ENCODE data around the gene CD83. TPM values are rescaled to one million over a fixed set of nuclear protein-coding genes. Genes with fewer than 3 reads are reported as not detected.

The CD83 gene
- polyA plus RNA-seq, 1 experiment = 0.85 TPM

DNA sequence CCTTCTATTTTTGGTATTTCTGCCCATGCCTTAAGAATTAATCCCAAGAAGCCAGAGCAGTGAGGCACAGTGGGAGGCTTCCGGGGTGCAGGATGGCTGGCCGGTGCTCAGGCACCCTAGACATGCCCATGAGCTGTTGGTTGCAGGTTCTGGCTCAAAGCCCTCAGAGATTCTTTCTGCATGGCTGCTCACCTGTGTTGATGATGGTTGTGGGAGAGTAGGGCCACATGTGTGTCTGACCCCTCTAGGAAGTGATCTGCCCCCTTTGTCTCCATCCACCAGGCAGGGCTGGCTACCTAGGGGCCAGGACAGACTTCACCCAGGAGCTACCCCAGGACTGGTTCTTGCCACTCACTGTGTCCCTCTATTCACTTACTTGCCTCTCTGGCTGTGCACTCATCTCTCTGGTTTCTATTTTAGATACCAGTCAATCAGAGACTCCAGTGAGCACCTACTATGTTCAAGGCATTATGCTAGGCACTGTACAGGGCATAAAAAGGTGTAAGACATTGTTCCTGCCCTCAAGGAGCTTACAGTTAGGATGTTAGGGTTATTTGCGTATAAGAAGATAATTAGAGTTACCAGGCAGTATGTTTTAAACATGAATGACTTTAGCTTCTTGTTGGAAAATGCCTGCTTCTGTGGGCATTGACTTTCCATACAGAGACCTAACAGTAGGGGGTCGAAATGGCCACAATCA is 16.8 kb downstream of the CD83 start:
- no peaks in the 10 kb centered on the region for H3K36me3 ChIP-seq (ENCODE audit: control insufficient read depth, insufficient read depth, low read length)
- CTCF ChIA-PET = interaction anchor here (0.6 to 2.3 kb wide), 2 partner anchors 10 to 65 kb away, joined by 3 to 16 read pairs; no protein-coding TSS in a partner anchor
- TF ChIP-seq, protein P1, sequence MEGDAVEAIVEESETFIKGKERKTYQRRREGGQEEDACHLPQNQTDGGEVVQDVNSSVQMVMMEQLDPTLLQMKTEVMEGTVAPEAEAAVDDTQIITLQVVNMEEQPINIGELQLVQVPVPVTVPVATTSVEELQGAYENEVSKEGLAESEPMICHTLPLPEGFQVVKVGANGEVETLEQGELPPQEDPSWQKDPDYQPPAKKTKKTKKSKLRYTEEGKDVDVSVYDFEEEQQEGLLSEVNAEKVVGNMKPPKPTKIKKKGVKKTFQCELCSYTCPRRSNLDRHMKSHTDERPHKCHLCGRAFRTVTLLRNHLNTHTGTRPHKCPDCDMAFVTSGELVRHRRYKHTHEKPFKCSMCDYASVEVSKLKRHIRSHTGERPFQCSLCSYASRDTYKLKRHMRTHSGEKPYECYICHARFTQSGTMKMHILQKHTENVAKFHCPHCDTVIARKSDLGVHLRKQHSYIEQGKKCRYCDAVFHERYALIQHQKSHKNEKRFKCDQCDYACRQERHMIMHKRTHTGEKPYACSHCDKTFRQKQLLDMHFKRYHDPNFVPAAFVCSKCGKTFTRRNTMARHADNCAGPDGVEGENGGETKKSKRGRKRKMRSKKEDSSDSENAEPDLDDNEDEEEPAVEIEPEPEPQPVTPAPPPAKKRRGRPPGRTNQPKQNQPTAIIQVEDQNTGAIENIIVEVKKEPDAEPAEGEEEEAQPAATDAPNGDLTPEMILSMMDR (IDR thresholded peaks at IDR 0.05; ENCODE audit: insufficient read depth, low read depth, low read length) = no peak
- H3K27me3 ChIP-seq (ENCODE audit: control insufficient read depth, insufficient read depth, low read length) = no peaks in the 10 kb centered on the region
- POLR2A ChIA-PET = no interaction called here
- H3K4me3 ChIP-seq (ENCODE audit: low read depth, low read length) = no peak overlapping the region
- no peak for DNase-seq (ENCODE audit: low read depth)

DNA sequence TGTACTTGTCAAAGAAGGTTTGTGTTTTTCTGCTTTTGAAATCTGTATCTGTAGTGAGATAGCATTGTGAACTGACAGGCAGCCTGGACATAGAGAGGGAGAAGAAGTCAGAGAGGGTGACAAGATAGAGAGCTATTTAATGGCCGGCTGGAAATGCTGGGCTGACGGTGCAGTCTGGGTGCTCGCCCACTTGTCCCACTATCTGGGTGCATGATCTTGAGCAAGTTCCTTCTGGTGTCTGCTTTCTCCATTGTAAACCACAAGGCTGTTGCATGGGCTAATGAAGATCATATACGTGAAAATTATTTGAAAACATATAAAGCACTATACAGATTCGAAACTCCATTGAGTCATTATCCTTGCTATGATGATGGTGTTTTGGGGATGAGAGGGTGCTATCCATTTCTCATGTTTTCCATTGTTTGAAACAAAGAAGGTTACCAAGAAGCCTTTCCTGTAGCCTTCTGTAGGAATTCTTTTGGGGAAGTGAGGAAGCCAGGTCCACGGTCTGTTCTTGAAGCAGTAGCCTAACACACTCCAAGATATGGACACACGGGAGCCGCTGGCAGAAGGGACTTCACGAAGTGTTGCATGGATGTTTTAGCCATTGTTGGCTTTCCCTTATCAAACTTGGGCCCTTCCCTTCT is 18.4 kb downstream of the CD83 start:
- no peak for DNase-seq (ENCODE audit: low read depth)
- POLR2A ChIA-PET = interaction anchor here (0.7 kb wide), 1 partner anchor 1152 kb away, joined by 3 read pairs; no protein-coding TSS in a partner anchor

DNA sequence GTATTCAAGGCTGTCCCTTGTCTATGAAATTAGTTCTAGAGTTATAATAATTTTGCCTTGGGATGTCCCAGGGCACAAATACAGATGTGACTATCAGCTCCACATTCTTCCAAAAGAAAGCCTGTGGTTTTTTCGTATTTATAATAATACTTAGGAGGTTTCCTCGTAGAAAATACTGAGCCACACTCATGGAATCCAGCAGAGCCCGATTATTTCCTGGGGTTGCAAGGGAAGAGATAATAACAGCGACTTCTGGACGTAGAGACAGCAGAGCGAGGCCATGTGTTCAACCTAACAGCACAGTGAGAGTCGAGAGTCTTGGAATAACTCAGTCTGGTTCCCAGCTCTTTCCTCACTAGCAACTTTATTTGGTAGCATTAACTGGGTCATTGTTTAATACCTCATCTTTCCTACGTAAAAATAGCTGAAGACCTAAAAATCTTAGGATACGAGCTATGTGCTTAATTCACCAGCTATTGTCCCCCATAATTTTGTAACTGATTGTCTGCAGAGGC is 21.2 kb downstream of the CD83 start:
- H3K27me3 ChIP-seq (ENCODE audit: control insufficient read depth, insufficient read depth, low read length) = no peaks in the 10 kb centered on the region
- no peak for DNase-seq (ENCODE audit: low read depth)
- no peak overlapping the region for H3K4me3 ChIP-seq (ENCODE audit: low read depth, low read length)
- POLR2A ChIA-PET = no interaction called here
- TF ChIP-seq, protein P1 (IDR thresholded peaks at IDR 0.05; ENCODE audit: insufficient read depth, low read depth, low read length) = no peak
- no peaks in the 10 kb centered on the region for H3K36me3 ChIP-seq (ENCODE audit: control insufficient read depth, insufficient read depth, low read length)
- CTCF ChIA-PET = interaction anchor here (1.4 to 2.1 kb wide), 2 partner anchors 9 to 71 kb away, joined by 4 to 9 read pairs; no protein-coding TSS in a partner anchor

More for the DNA sequence above, 18.4 kb downstream of the CD83 start:
- no peak overlapping the region for H3K4me3 ChIP-seq (ENCODE audit: low read depth, low read length)
- no peaks in the 10 kb centered on the region for H3K36me3 ChIP-seq (ENCODE audit: control insufficient read depth, insufficient read depth, low read length)
- CTCF ChIA-PET = interaction anchor here (2.3 kb wide), 1 partner anchor 8 kb away, joined by 16 read pairs; no protein-coding TSS in a partner anchor
- no peaks in the 10 kb centered on the region for H3K27me3 ChIP-seq (ENCODE audit: control insufficient read depth, insufficient read depth, low read length)
- TF ChIP-seq, protein P1 (IDR thresholded peaks at IDR 0.05; ENCODE audit: insufficient read depth, low read depth, low read length) = no peak

DNA sequence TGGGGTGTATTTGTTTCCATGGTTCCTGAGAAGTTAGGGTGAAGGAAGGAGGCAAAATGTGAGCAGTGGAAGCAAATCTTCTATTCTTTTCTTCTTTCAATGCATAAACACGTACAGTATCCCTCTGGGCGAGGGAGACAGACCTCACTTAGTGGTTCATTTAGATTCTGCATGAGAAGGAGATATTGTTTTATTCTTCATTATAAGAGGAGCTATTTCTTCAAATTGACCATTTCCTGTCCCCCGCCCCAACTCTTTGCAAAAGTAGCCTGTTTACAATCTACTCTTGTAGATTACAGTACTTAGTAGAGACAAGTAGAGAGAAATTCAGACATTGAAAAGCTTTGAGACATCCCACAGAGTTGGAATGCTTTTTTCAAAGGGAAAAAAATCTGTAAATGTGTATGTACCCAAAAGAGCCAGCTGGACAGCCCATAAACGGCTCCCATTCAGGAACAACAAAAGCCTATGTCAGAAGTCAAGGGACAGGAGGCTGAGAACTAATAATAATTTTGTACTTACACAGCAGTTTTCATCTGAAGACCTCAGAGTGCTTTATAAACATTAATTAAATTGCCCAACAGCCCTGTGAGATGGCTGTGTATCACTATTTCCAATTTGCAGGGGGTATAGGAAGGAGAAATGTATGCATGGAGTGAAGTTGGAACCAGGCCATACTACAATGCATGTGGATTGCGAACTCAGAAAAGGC is 23.9 kb downstream of the CD83 start:
- POLR2A ChIA-PET = no interaction called here
- CTCF ChIA-PET = interaction anchor here (2.2 kb wide), 1 partner anchor 12 kb away, joined by 7 read pairs; no protein-coding TSS in a partner anchor

More for the DNA sequence above, 23.9 kb downstream of the CD83 start:
- no peak for DNase-seq (ENCODE audit: low read depth)
- no peaks in the 10 kb centered on the region for H3K36me3 ChIP-seq (ENCODE audit: control insufficient read depth, insufficient read depth, low read length)
- TF ChIP-seq, protein P1 (IDR thresholded peaks at IDR 0.05; ENCODE audit: insufficient read depth, low read depth, low read length) = no peak
- no peaks in the 10 kb centered on the region for H3K27me3 ChIP-seq (ENCODE audit: control insufficient read depth, insufficient read depth, low read length)
- no peak overlapping the region for H3K4me3 ChIP-seq (ENCODE audit: low read depth, low read length)
